Measurements from ENCODE around the gene BEND6.

Gene BEND6

DNA sequence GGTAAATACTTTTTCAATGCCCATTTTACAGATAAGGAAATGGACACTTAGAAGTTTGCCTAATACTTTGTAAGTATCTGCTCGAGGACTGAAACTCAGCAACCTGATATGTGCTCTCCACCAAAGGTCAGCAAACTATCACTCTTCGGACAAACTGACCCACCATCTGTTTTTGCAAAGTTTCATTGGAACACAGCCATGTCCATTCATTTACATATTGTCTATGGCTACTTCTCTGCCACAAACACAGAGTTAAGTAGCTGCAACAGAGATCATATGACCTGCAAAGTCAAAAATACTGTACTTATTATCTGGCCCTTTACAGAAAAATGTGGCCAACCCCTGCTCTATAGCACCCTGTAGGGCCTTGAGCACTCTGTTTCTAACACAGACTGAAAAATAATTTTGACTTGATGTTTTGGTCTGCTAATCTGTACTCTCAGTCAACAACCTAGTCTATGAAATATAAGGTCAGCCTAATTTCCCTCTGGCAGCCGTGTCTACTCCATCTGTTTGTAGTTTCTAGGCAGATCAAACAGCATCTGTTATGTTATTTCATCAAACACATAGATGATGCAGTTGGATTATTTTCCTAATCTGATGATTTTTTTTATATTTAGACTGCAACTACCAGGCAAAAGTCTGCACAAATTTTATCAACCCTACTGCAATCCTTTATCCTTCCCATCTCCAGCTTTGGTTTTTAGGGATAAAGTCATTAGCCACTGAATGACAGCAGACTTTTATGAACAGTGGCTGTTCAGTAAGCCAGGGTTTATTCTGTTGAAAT is 41.4 kb upstream of the BEND6 start:
- H3K56ac ChIP-seq (ENCODE audit: low read length) = no peak overlapping the region
- H2AK5ac ChIP-seq (ENCODE audit: low read length) = no peak overlapping the region
- H3K18ac ChIP-seq (ENCODE audit: low read length) = no peak overlapping the region
- no peak overlapping the region for H3K27ac ChIP-seq (ENCODE audit: low read depth, low read length)
- H3K79me1 ChIP-seq (ENCODE audit: low read length) = no peaks in the 10 kb centered on the region
- WGBS (ENCODE audit: extremely low coverage, insufficient coverage, low lambda C conversion rate) = no CpG with 5 or more reads among the region's 3 CpGs
- no peak overlapping the region for H2BK5ac ChIP-seq (ENCODE audit: low read length)
- H3K23ac ChIP-seq (ENCODE audit: low read length) = no peak overlapping the region
- no peak overlapping the region for H2BK120ac ChIP-seq (ENCODE audit: low read depth, low read length)
- no peak overlapping the region for H4K5ac ChIP-seq (ENCODE audit: low read length)
- H3K79me2 ChIP-seq (ENCODE audit: control insufficient read depth, insufficient read depth, low read length) = no peaks in the 10 kb centered on the region
- no peak overlapping the region for H4K8ac ChIP-seq (ENCODE audit: low read depth, low read length)
- H3K9ac ChIP-seq (ENCODE audit: low read length) = no peak overlapping the region
- no peak for DNase-seq
- H3K4me3 ChIP-seq (ENCODE audit: low read length) = no peak overlapping the region
- H3K27me3 ChIP-seq (ENCODE audit: insufficient read depth, low read length, poor library complexity) = no peaks in the 10 kb centered on the region
- H2BK15ac ChIP-seq (replicated peaks; ENCODE audit: low read depth) = no peak overlapping the region
- H3K36me3 ChIP-seq (ENCODE audit: control insufficient read depth, insufficient read depth, low read length) = no peaks in the 10 kb centered on the region
- peaks cover 2% of the 10 kb centered on the region for H3K4me1 ChIP-seq (ENCODE audit: control insufficient read depth, low read depth, low read length)
- H3K4ac ChIP-seq (ENCODE audit: low read depth, low read length) = no peak overlapping the region
- H3K4me2 ChIP-seq (ENCODE audit: low read length) = no peak overlapping the region

DNA sequence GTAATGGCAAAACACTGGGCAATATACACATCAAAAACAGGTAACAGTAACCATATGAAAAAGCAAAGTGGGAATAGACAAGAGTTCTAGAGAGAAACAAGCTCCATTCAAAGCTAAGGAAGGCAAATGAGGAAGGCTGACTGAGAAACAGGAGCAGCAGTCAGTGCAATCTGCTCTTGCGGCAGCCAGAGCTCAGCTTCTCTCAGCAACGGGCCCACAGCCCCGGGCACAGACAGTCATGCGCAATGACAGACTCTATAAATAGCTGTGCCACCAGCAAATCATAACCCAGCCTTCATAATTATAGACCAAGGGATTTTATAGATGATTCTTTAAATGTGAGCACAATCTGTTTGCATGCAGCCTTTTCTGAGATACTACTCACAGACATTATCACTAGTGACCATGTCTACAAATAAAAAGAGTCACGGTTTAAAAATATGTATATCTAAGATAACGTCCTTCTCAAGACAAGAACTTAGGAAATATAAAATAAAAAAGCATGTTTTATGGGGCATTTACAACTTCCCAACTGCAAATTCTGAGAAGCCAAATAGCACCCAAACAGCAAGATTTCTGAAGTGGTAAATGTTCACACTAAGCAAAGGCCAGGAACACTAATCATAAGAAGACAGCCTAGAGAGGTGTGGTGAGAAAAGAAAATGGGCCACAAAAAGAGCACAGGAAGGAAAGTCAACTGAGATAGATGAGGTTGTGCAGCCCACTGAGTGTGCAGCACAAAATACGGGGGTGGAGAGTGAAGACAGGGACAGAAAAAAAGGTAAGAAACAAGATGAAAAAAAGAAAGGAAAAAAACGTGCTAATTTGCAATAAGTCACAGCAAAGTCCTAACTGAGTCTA is 39.9 kb upstream of the BEND6 start:
- no peak for DNase-seq
- Histone ChIP-seq H2AK5ac (ENCODE audit: low read length) (no peak overlapping the region), H3K79me1 (ENCODE audit: low read length) (no peaks in the 10 kb centered on the region), H4K5ac (ENCODE audit: low read length) (no peak overlapping the region), H4K8ac (ENCODE audit: low read depth, low read length) (no peak overlapping the region), H3K4me3 (ENCODE audit: low read length) (no peak overlapping the region), H2BK120ac (ENCODE audit: low read depth, low read length) (no peak overlapping the region), H3K36me3 (ENCODE audit: control insufficient read depth, insufficient read depth, low read length) (no peaks in the 10 kb centered on the region), H3K79me2 (ENCODE audit: control insufficient read depth, insufficient read depth, low read length) (no peaks in the 10 kb centered on the region), H2BK15ac (replicated peaks; ENCODE audit: low read depth) (no peak overlapping the region), H3K4ac (ENCODE audit: low read depth, low read length) (no peak overlapping the region), H3K4me2 (ENCODE audit: low read length) (no peak overlapping the region), H3K18ac (ENCODE audit: low read length) (no peak overlapping the region), H3K56ac (ENCODE audit: low read length) (no peak overlapping the region), H3K9ac (ENCODE audit: low read length) (no peak overlapping the region), H3K23ac (ENCODE audit: low read length) (no peak overlapping the region), H3K4me1 (ENCODE audit: control insufficient read depth, low read depth, low read length) (peaks cover 2% of the 10 kb centered on the region), H3K27ac (ENCODE audit: low read depth, low read length) (no peak overlapping the region), H3K27me3 (ENCODE audit: insufficient read depth, low read length, poor library complexity) (no peaks in the 10 kb centered on the region), H2BK5ac (ENCODE audit: low read length) (no peak overlapping the region)
- no CpG with 5 or more reads among the region's 8 CpGs for WGBS (ENCODE audit: extremely low coverage, insufficient coverage, low lambda C conversion rate)

DNA sequence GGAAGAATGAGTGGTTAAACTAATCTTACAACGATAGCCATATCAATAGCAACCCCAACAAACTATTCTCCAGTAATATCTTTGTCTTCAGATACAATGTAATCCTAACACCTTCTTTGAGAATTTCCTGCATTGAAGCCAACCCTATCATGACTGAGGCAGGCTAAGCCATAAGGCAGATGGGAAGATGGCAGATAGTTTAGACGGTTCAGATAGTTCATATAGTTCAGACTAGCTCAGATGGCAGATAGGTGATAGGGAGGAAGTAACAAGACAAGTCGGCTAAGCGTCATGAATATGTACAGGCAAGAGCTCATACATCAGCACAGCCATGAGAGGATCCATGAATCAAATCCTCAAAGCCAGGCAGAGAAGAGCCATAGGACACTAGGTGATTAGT is 39.1 kb upstream of the BEND6 start:
- H3K79me2 ChIP-seq (ENCODE audit: control insufficient read depth, insufficient read depth, low read length) = no peaks in the 10 kb centered on the region
- no CpG with 5 or more reads among the region's 4 CpGs for WGBS (ENCODE audit: extremely low coverage, insufficient coverage, low lambda C conversion rate)
- DNase-seq = no peak
- H4K8ac ChIP-seq (ENCODE audit: low read depth, low read length) = no peak overlapping the region
- H3K9ac ChIP-seq (ENCODE audit: low read length) = no peak overlapping the region
- no peak overlapping the region for H3K4me2 ChIP-seq (ENCODE audit: low read length)
- no peak overlapping the region for H3K4me3 ChIP-seq (ENCODE audit: low read length)
- H3K27ac ChIP-seq (ENCODE audit: low read depth, low read length) = no peak overlapping the region
- H3K4me1 ChIP-seq (ENCODE audit: control insufficient read depth, low read depth, low read length) = peaks cover 2% of the 10 kb centered on the region
- H3K79me1 ChIP-seq (ENCODE audit: low read length) = no peaks in the 10 kb centered on the region
- H3K23ac ChIP-seq (ENCODE audit: low read length) = no peak overlapping the region
- H3K56ac ChIP-seq (ENCODE audit: low read length) = no peak overlapping the region
- no peak overlapping the region for H3K4ac ChIP-seq (ENCODE audit: low read depth, low read length)
- H2BK15ac ChIP-seq (replicated peaks; ENCODE audit: low read depth) = no peak overlapping the region
- H4K5ac ChIP-seq (ENCODE audit: low read length) = no peak overlapping the region
- H3K18ac ChIP-seq (ENCODE audit: low read length) = no peak overlapping the region
- no peaks in the 10 kb centered on the region for H3K36me3 ChIP-seq (ENCODE audit: control insufficient read depth, insufficient read depth, low read length)
- H2AK5ac ChIP-seq (ENCODE audit: low read length) = no peak overlapping the region
- no peak overlapping the region for H2BK120ac ChIP-seq (ENCODE audit: low read depth, low read length)
- no peak overlapping the region for H2BK5ac ChIP-seq (ENCODE audit: low read length)
- no peaks in the 10 kb centered on the region for H3K27me3 ChIP-seq (ENCODE audit: insufficient read depth, low read length, poor library complexity)

DNA sequence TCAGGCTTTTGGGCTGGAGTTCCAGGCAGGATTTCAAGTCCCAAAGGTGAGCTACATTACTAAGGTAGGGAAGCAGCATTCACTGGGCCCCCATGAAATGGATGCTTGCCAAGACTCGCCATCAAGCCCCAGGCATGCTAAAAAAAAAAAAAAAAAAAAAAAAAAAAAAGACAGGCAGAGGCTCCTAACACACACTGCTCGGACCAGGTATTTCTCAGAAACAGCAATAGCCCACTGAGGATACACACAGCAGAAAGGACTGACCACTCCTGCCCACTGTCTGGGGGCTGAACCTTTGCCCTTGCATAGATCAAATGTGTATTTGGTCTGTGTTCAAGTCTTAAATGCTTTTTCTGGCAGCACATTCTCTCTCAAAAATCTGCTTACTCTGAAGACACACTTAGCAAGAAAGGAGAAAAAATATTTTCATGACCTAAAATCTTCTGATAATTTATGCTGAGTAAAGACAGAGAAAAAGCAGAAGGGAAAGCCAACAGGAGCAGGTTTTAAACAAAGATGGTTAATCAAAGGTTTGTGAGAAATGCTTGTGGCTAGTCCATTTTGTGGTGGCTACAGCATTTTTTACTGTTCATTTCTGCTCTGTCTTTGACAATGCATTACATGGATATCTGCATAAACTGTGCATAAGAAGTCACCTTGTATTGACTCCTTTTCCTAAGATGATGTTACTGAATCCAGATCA is 37.9 kb upstream of the BEND6 start:
- Histone ChIP-seq H3K4me1 (ENCODE audit: control insufficient read depth, low read depth, low read length) (no peaks in the 10 kb centered on the region), H3K18ac (ENCODE audit: low read length) (no peak overlapping the region), H3K23ac (ENCODE audit: low read length) (no peak overlapping the region), H3K27me3 (ENCODE audit: insufficient read depth, low read length, poor library complexity) (no peaks in the 10 kb centered on the region), H3K79me1 (ENCODE audit: low read length) (no peaks in the 10 kb centered on the region), H4K8ac (ENCODE audit: low read depth, low read length) (no peak overlapping the region), H3K56ac (ENCODE audit: low read length) (no peak overlapping the region), H4K5ac (ENCODE audit: low read length) (no peak overlapping the region), H2BK5ac (ENCODE audit: low read length) (no peak overlapping the region), H2BK120ac (ENCODE audit: low read depth, low read length) (no peak overlapping the region), H3K27ac (ENCODE audit: low read depth, low read length) (no peak overlapping the region), H2BK15ac (replicated peaks; ENCODE audit: low read depth) (no peak overlapping the region), H3K4me2 (ENCODE audit: low read length) (no peak overlapping the region), H3K4me3 (ENCODE audit: low read length) (no peak overlapping the region), H3K9ac (ENCODE audit: low read length) (no peak overlapping the region), H2AK5ac (ENCODE audit: low read length) (no peak overlapping the region), H3K36me3 (ENCODE audit: control insufficient read depth, insufficient read depth, low read length) (no peaks in the 10 kb centered on the region), H3K4ac (ENCODE audit: low read depth, low read length) (no peak overlapping the region), H3K79me2 (ENCODE audit: control insufficient read depth, insufficient read depth, low read length) (no peaks in the 10 kb centered on the region)
- DNase-seq = no peak
- WGBS (ENCODE audit: extremely low coverage, insufficient coverage, low lambda C conversion rate) = no CpG with 5 or more reads among the region's 2 CpGs

DNA sequence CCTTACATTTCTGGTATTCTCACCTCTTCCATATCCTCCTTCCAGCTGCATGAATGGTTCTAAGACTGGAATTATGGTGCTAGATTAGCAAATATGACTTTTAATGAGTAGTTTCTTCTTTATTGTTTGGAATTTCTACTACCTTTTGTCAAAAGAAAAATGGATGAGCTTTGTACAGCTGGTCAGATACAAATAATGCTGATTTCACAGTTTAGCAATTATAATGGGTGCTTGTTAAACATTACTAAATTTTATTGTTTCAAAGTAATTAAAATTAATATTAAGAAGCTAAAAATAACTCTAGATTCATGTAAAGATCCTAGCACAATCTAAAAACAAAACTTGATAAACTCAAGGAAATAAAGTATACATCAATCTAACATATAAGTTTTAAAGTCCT is 32.3 kb upstream of the BEND6 start:
- Histone ChIP-seq H2BK15ac (replicated peaks; ENCODE audit: low read depth) (no peak overlapping the region), H3K18ac (ENCODE audit: low read length) (no peak overlapping the region), H3K79me1 (ENCODE audit: low read length) (no peaks in the 10 kb centered on the region), H2BK120ac (ENCODE audit: low read depth, low read length) (no peak overlapping the region), H3K23ac (ENCODE audit: low read length) (no peak overlapping the region), H3K27ac (ENCODE audit: low read depth, low read length) (no peak overlapping the region), H3K4ac (ENCODE audit: low read depth, low read length) (no peak overlapping the region), H3K4me2 (ENCODE audit: low read length) (no peak overlapping the region), H3K4me3 (ENCODE audit: low read length) (no peak overlapping the region), H3K36me3 (ENCODE audit: control insufficient read depth, insufficient read depth, low read length) (no peaks in the 10 kb centered on the region), H3K4me1 (ENCODE audit: control insufficient read depth, low read depth, low read length) (no peaks in the 10 kb centered on the region), H3K27me3 (ENCODE audit: insufficient read depth, low read length, poor library complexity) (no peaks in the 10 kb centered on the region), H2AK5ac (ENCODE audit: low read length) (no peak overlapping the region), H2BK5ac (ENCODE audit: low read length) (no peak overlapping the region), H3K79me2 (ENCODE audit: control insufficient read depth, insufficient read depth, low read length) (no peaks in the 10 kb centered on the region), H4K8ac (ENCODE audit: low read depth, low read length) (no peak overlapping the region), H3K9ac (ENCODE audit: low read length) (no peak overlapping the region), H4K5ac (ENCODE audit: low read length) (no peak overlapping the region), H3K56ac (ENCODE audit: low read length) (no peak overlapping the region)
- DNase-seq = no peak
